ENCODE results near the gene CPNE2.
"Not testable (repeated sequence)": the region's sequence is repeated elsewhere in the genome, so short reads cannot be mapped to it uniquely, and the experiment has no call there.

CPNE2 gene

GRCh38 chr16:57107321-57107922 is 15.0 kb downstream of the CPNE2 start:
- Histone ChIP-seq H3K27me3 (no peaks in the 10 kb centered on the region), H3K9ac (no peak overlapping the region), H4K20me1 (peaks cover 21 to 84% (median 68%) of the 10 kb centered on the region in 11 experiments; a peak in 20 of 22 replicates), H3K27ac (no peak overlapping the region), H3K9me3 (replicated peaks in 1 of 11) (no peaks in the 10 kb centered on the region), H3K4me2 (peak overlapping the region in 2 of 11 experiments; percentile 52 to 54; a peak in 4 of 22 replicates), H3K36me3 (peaks cover 0 to 15% (median 0%) of the 10 kb centered on the region in 11 experiments; a peak in 3 of 22 replicates), H3K4me3 (no peak overlapping the region), H3K4me1 (peaks cover 23 to 66% (median 50%) of the 10 kb centered on the region in 10 experiments)
- TF ChIP-seq Cebpa-rat (IDR thresholded peaks at IDR 0.05) = no peak

GRCh38 chr16:57108432-57108831 is 16.0 kb downstream of the CPNE2 start:
- Histone ChIP-seq H3K4me3 (no peak overlapping the region), H3K27me3 (no peaks in the 10 kb centered on the region), H3K4me2 (peak overlapping the region in 2 of 11 experiments; percentile 31 to 47; a peak in 2 of 22 replicates), H3K9ac (no peak overlapping the region), H3K36me3 (peaks cover 2 to 21% (median 7%) of the 10 kb centered on the region in 11 experiments; a peak in 18 of 22 replicates), H3K9me3 (replicated peaks in 1 of 11) (no peaks in the 10 kb centered on the region), H3K27ac (no peak overlapping the region), H4K20me1 (peaks cover 21 to 80% (median 66%) of the 10 kb centered on the region in 11 experiments; a peak in 20 of 22 replicates), H3K4me1 (peaks cover 33 to 76% (median 59%) of the 10 kb centered on the region in 10 experiments)
- no peak for TF ChIP-seq Cebpa-rat (IDR thresholded peaks at IDR 0.05)

GRCh38 chr16:57109259-57110105 is 17.1 kb downstream of the CPNE2 start:
- not testable (repeated sequence) for H3K27ac ChIP-seq; H3K4me3 ChIP-seq; H3K27me3 ChIP-seq; H3K9ac ChIP-seq; H3K9me3 ChIP-seq (replicated peaks in 1 of 11)
- Histone ChIP-seq H4K20me1 (peaks cover 21 to 80% (median 55%) of the 10 kb centered on the region in 11 experiments; a peak in 19 of 22 replicates), H3K4me2 (0 out of 22 replicates have a peak overlapping the region, but pooled peaks of 1 of the 11 experiments have one; percentile 31), H3K4me1 (peaks cover 40 to 72% (median 59%) of the 10 kb centered on the region in 10 experiments), H3K36me3 (peaks cover 10 to 28% (median 17%) of the 10 kb centered on the region in 11 experiments; a peak in 20 of 22 replicates)

GRCh38 chr16:57110937-57111336 is 18.6 kb downstream of the CPNE2 start:
- no peak for TF ChIP-seq Cebpa-rat (IDR thresholded peaks at IDR 0.05)
- Histone ChIP-seq H3K4me1 (peaks cover 38 to 64% (median 54%) of the 10 kb centered on the region in 10 experiments), H3K9ac (no peak overlapping the region; a peak in 1 of 22 replicates), H3K36me3 (peaks cover 10 to 37% (median 27%) of the 10 kb centered on the region in 11 experiments; a peak in 20 of 22 replicates), H3K27ac (no peak overlapping the region), H3K4me2 (0 out of 22 replicates have a peak overlapping the region, but pooled peaks of 1 of the 11 experiments have one; percentile 37), H4K20me1 (peaks cover 21 to 74% (median 41%) of the 10 kb centered on the region in 11 experiments; a peak in 18 of 22 replicates), H3K4me3 (no peak overlapping the region), H3K27me3 (no peaks in the 10 kb centered on the region), H3K9me3 (replicated peaks in 1 of 11) (no peaks in the 10 kb centered on the region)

GRCh38 chr16:57111420-57111819 is 19.0 kb downstream of the CPNE2 start:
- Histone ChIP-seq H3K4me3 (no peak overlapping the region), H3K27ac (no peak overlapping the region), H3K9ac (peak overlapping the region in 1 of 11 experiments; percentile 15; a peak in 1 of 22 replicates), H3K27me3 (no peaks in the 10 kb centered on the region), H3K36me3 (peaks cover 13 to 42% (median 32%) of the 10 kb centered on the region in 11 experiments; a peak in 21 of 22 replicates), H3K9me3 (replicated peaks in 1 of 11) (no peaks in the 10 kb centered on the region), H3K4me1 (peaks cover 39 to 66% (median 55%) of the 10 kb centered on the region in 10 experiments), H4K20me1 (peaks cover 17 to 74% (median 37%) of the 10 kb centered on the region in 11 experiments; a peak in 17 of 22 replicates), H3K4me2 (peak overlapping the region; percentile 37 to 70 (median 53); a peak in 16 of 22 replicates)
- TF ChIP-seq Cebpa-rat (IDR thresholded peaks at IDR 0.05) = no peak

GRCh38 chr16:57112403-57113041 is 20.1 kb downstream of the CPNE2 start:
- H3K36me3 ChIP-seq = peaks cover 24 to 53% (median 39%) of the 10 kb centered on the region in 11 experiments
- H3K4me1 ChIP-seq = peaks cover 35 to 60% (median 49%) of the 10 kb centered on the region in 10 experiments
- H4K20me1 ChIP-seq = peaks cover 8 to 64% (median 26%) of the 10 kb centered on the region in 11 experiments; a peak in 17 of 22 replicates
- H3K27ac ChIP-seq = peak overlapping the region in 5 of 11 experiments; percentile 11 to 50 (median 43); a peak in 5 of 22 replicates
- no peak overlapping the region for H3K4me3 ChIP-seq
- H3K27me3 ChIP-seq = no peaks in the 10 kb centered on the region
- no peaks in the 10 kb centered on the region for H3K9me3 ChIP-seq (replicated peaks in 1 of 11)
- TF ChIP-seq Cebpa-rat (IDR thresholded peaks at IDR 0.05) = no peak
- peak overlapping the region in 8 of 11 experiments; percentile 9 to 56 (median 38); a peak in 7 of 22 replicates for H3K9ac ChIP-seq
- H3K4me2 ChIP-seq = peak overlapping the region; percentile 37 to 70 (median 53)

- Histone ChIP-seq H3K9ac (peak overlapping the region in 2 of 11 experiments; percentile 37 to 56; a peak in 1 of 22 replicates), H3K4me1 (peaks cover 35 to 57% (median 48%) of the 10 kb centered on the region in 10 experiments), H3K9me3 (replicated peaks in 1 of 11) (no peaks in the 10 kb centered on the region), H3K27ac (peak overlapping the region in 1 of 11 experiments; percentile 50; a peak in 2 of 22 replicates), H3K4me3 (no peak overlapping the region), H3K36me3 (peaks cover 30 to 58% (median 45%) of the 10 kb centered on the region in 11 experiments), H3K27me3 (no peaks in the 10 kb centered on the region), H4K20me1 (peaks cover 8 to 66% (median 23%) of the 10 kb centered on the region in 11 experiments; a peak in 15 of 22 replicates), H3K4me2 (peak overlapping the region; percentile 37 to 70 (median 53); a peak in 20 of 22 replicates)
- no peak for TF ChIP-seq Cebpa-rat (IDR thresholded peaks at IDR 0.05)
Observed at GRCh38 chr16:57113042-57113453, 20.7 kb downstream of the CPNE2 start.

GRCh38 chr16:57113664-57114063 is 21.3 kb downstream of the CPNE2 start:
- TF ChIP-seq Cebpa-rat (IDR thresholded peaks at IDR 0.05) = no peak
- no peak overlapping the region for H3K9ac ChIP-seq
- peaks cover 8 to 61% (median 17%) of the 10 kb centered on the region in 11 experiments; a peak in 15 of 22 replicates for H4K20me1 ChIP-seq
- no peak overlapping the region for H3K4me3 ChIP-seq
- H3K27ac ChIP-seq = no peak overlapping the region
- H3K27me3 ChIP-seq = no peaks in the 10 kb centered on the region
- peak overlapping the region in 7 of 11 experiments; percentile 8 to 70 (median 33); a peak in 8 of 22 replicates for H3K4me2 ChIP-seq
- H3K9me3 ChIP-seq (replicated peaks in 1 of 11) = no peaks in the 10 kb centered on the region
- peaks cover 34 to 52% (median 42%) of the 10 kb centered on the region in 10 experiments for H3K4me1 ChIP-seq
- H3K36me3 ChIP-seq = peaks cover 34 to 65% (median 49%) of the 10 kb centered on the region in 11 experiments

Measured in BLaER1 treated with 17β-estradiol and CSF1 and Interleukin-3, amounts not matched to agents 10 nM and 100 nM (cell line).